ENCODE data around the gene LCE6A.

LCE6A gene

GRCh38 chr1:152876827-152877226 is 34.2 kb downstream of the LCE6A start:
- DNase-seq (ENCODE audit: low spot score), result no peak

- no peak for DNase-seq (ENCODE audit: low spot score)
Measured at GRCh38 chr1:152878042-152878441, 35.4 kb downstream of the LCE6A start, which contains the start of gene SMCP. TSS of gene SMCP (plus strand) at chr1:152878322. CDS start at chr1:152884423, 6,101 bp downstream.

GRCh38 chr1:152879559-152880198 is 37.0 kb downstream of the LCE6A start:
- no peak for DNase-seq (ENCODE audit: low spot score)

GRCh38 chr1:152880316-152880715 is 37.7 kb downstream of the LCE6A start:
- DNase-seq (ENCODE audit: low spot score), result no peak

GRCh38 chr1:152880907-152881306 is 38.3 kb downstream of the LCE6A start:
- no peak for DNase-seq (ENCODE audit: low spot score)

- no peak for DNase-seq (ENCODE audit: low spot score)
Measured at GRCh38 chr1:152884085-152884484, 41.4 kb downstream of the LCE6A start.

- DNase-seq (ENCODE audit: low spot score), result no peak
Measured at GRCh38 chr1:152884506-152884905, 41.9 kb downstream of the LCE6A start.

- no peak for DNase-seq (ENCODE audit: low spot score)
Measured at GRCh38 chr1:152884966-152885624, 42.4 kb downstream of the LCE6A start.

- DNase-seq (ENCODE audit: low spot score), result no peak
Measured at GRCh38 chr1:152886085-152886484, 43.4 kb downstream of the LCE6A start.

GRCh38 chr1:152886758-152887409 is 44.2 kb downstream of the LCE6A start:
- DNase-seq (ENCODE audit: low spot score), result no peak

GRCh38 chr1:152888126-152888525 is 45.5 kb downstream of the LCE6A start:
- DNase-seq (ENCODE audit: low spot score), result no peak

Data from globus pallidus (tissue), 1 donor.